Measurements from ENCODE around the gene AKAP14. TPM values are rescaled to one million over a fixed set of nuclear protein-coding genes. Genes with fewer than 3 reads are reported as not detected.
"Not testable (repeated sequence)": the region's sequence is repeated elsewhere in the genome, so short reads cannot be mapped to it uniquely, and the experiment has no call there.

Gene AKAP14
- under 1 TPM; 0.26 to 0.37 (median 0.31) TPM for polyA plus RNA-seq (ENCODE audit: insufficient read length in 3 of 3)

- DNase-seq (ENCODE audit: low read depth in 3 of 3, low spot score in 2 of 3): no peak
Measured at GRCh38 chrX:119895843-119896326, at the start of gene AKAP14. Gene AKAP14 (plus strand): TSS chrX:119895893. CDS start chrX:119903224, 7,331 bp downstream.

GRCh38 chrX:119852382-119853353 is 43.0 kb upstream of the AKAP14 start, which contains the start of gene UPF3B:
Gene UPF3B (minus strand): TSS chrX:119852963. CDS start chrX:119852928, 35 bp downstream.
- DNase-seq (ENCODE audit: low read depth in 3 of 3, low spot score in 2 of 3): peak; percentile 80 to 91 (median 87)

- no peak for DNase-seq (ENCODE audit: low read depth in 3 of 3, low spot score in 2 of 3)
Measured at GRCh38 chrX:119853444-119853843, 42.2 kb upstream of the AKAP14 start.

GRCh38 chrX:119870626-119871131 is 25.0 kb upstream of the AKAP14 start:
- DNase-seq (ENCODE audit: low read depth in 3 of 3, low spot score in 2 of 3): no peak

- no peak for DNase-seq (ENCODE audit: low read depth in 3 of 3, low spot score in 2 of 3)
Measured at GRCh38 chrX:119871245-119871598, 24.5 kb upstream of the AKAP14 start.

- peak in 2 of 3 donors; percentile 47 to 65 for DNase-seq (ENCODE audit: low read depth in 3 of 3, low spot score in 2 of 3)
Measured at GRCh38 chrX:119871599-119872395, 23.9 kb upstream of the AKAP14 start, which contains the start of the genes NDUFA1 and RNF113A. Gene NDUFA1 (plus strand): TSS chrX:119871832. CDS start chrX:119871912, 80 bp downstream. Gene RNF113A (minus strand): TSS chrX:119871733. CDS start chrX:119871613, 120 bp downstream.

GRCh38 chrX:119878740-119879139 is 17.0 kb upstream of the AKAP14 start:
- no peak for DNase-seq (ENCODE audit: low read depth in 3 of 3, low spot score in 2 of 3)

- DNase-seq (ENCODE audit: low read depth in 3 of 3, low spot score in 2 of 3): no peak
Measured at GRCh38 chrX:119880076-119880475, 15.6 kb upstream of the AKAP14 start.

GRCh38 chrX:119880552-119881437 is 14.9 kb upstream of the AKAP14 start:
- no peak for DNase-seq (ENCODE audit: low read depth in 3 of 3, low spot score in 2 of 3)

GRCh38 chrX:119885554-119886428 is 9.9 kb upstream of the AKAP14 start:
- no peak for DNase-seq (ENCODE audit: low read depth in 3 of 3, low spot score in 2 of 3)

GRCh38 chrX:119887721-119888425 is 7.8 kb upstream of the AKAP14 start:
- DNase-seq (ENCODE audit: low read depth in 3 of 3, low spot score in 2 of 3): no peak

- not testable (repeated sequence) for DNase-seq (ENCODE audit: low read depth in 3 of 3, low spot score in 2 of 3)
Measured at GRCh38 chrX:119890626-119891025, 5.1 kb upstream of the AKAP14 start.

- DNase-seq (ENCODE audit: low read depth in 3 of 3, low spot score in 2 of 3): not testable (repeated sequence)
Measured at GRCh38 chrX:119891961-119892692, 3.6 kb upstream of the AKAP14 start.

GRCh38 chrX:119899125-119899524 is 3.4 kb downstream of the AKAP14 start:
- DNase-seq (ENCODE audit: low read depth in 3 of 3, low spot score in 2 of 3): no peak

- no peak for DNase-seq (ENCODE audit: low read depth in 3 of 3, low spot score in 2 of 3)
Measured at GRCh38 chrX:119900976-119901375, 5.3 kb downstream of the AKAP14 start.

- DNase-seq (ENCODE audit: low read depth in 3 of 3, low spot score in 2 of 3): no peak
Measured at GRCh38 chrX:119916310-119916709, 20.6 kb downstream of the AKAP14 start.

- no peak for DNase-seq (ENCODE audit: low read depth in 3 of 3, low spot score in 2 of 3)
Measured at GRCh38 chrX:119917877-119918276, 22.2 kb downstream of the AKAP14 start.

All from right renal cortex interstitium (tissue), 3 donors.